Measurements from ENCODE around the gene CFAP74. TPM values are rescaled to one million over a fixed set of nuclear protein-coding genes. Genes with fewer than 3 reads are reported as not detected.

Gene CFAP74
- total RNA-seq, 6 experiments from 2014 or later, result 0.16 to 3.5 (median 0.32) TPM; not detected in 1

DNA sequence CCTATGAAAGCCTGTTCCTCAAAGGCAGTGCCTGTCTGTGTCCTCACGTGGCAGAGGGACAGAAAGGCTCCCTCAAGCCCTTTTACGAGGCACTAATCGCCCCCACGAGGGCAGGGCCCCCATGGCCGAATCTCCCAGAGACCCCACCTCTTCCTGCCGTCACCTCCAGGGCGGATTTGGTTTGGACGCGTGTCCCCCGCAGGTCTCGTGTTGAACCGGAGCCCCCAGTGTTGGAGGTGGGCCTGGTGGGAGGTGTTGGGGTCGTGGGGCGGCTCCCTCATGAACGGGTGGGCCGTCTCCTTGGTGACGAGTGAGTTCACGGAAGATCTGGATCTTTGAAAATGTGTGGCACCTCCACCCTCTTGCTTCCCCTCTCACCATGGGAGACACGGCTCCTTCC, 27.6 kb downstream of the CFAP74 start:
- Histone ChIP-seq H3K4me3 (no peak overlapping the region), H3K27me3 (no peaks in the 10 kb centered on the region), H3K4me1 (no peaks in the 10 kb centered on the region), H3K27ac (no peak overlapping the region), H3K36me3 (no peaks in the 10 kb centered on the region), H3K9me3 (no peaks in the 10 kb centered on the region)
- 77% methylated on average over 5 of the region's 19 CpGs for WGBS (ENCODE audit: insufficient coverage, low coverage, low lambda C conversion rate, missing lambda C conversion rate)
- TF ChIP-seq, protein P1, sequence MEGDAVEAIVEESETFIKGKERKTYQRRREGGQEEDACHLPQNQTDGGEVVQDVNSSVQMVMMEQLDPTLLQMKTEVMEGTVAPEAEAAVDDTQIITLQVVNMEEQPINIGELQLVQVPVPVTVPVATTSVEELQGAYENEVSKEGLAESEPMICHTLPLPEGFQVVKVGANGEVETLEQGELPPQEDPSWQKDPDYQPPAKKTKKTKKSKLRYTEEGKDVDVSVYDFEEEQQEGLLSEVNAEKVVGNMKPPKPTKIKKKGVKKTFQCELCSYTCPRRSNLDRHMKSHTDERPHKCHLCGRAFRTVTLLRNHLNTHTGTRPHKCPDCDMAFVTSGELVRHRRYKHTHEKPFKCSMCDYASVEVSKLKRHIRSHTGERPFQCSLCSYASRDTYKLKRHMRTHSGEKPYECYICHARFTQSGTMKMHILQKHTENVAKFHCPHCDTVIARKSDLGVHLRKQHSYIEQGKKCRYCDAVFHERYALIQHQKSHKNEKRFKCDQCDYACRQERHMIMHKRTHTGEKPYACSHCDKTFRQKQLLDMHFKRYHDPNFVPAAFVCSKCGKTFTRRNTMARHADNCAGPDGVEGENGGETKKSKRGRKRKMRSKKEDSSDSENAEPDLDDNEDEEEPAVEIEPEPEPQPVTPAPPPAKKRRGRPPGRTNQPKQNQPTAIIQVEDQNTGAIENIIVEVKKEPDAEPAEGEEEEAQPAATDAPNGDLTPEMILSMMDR (IDR thresholded peaks at IDR 0.05), result no peak
- TF ChIP-seq POLR2A (IDR thresholded peaks at IDR 0.05), result no peak
- no peak for ATAC-seq
- intact Hi-C loops (cut with DNase I), result no loop called here
- DNase-seq, result no peak

DNA sequence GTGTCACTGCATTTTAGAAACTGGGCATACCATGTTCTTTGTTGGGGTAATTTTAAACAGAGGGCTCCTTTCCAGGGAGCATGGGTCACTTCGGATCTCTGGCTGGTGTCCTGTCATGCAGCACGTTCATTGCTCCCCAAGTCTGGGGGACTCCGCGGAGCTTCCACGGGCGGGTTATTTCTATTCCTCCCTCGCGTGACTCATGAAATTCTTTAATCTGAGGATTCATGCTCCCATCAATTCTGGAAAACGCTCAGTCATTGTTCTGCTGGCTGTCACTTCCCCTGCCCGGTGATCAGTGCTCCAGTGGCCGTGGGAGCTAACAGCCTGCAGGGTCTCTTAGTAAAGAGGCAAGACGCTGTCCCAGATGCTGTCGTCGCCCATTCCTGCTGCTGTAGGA, 28.1 kb downstream of the CFAP74 start:
- Histone ChIP-seq H3K27me3 (no peaks in the 10 kb centered on the region), H3K4me3 (no peak overlapping the region), H3K4me1 (no peaks in the 10 kb centered on the region), H3K27ac (no peak overlapping the region), H3K9me3 (no peaks in the 10 kb centered on the region), H3K36me3 (no peaks in the 10 kb centered on the region)
- TF ChIP-seq, protein P1 (IDR thresholded peaks at IDR 0.05), result no peak
- TF ChIP-seq POLR2A (IDR thresholded peaks at IDR 0.05), result no peak
- ATAC-seq, result no peak
- 44% methylated on average over 2 of the region's 14 CpGs for WGBS (ENCODE audit: insufficient coverage, low coverage, low lambda C conversion rate, missing lambda C conversion rate)
- intact Hi-C loops (cut with DNase I), result no loop called here
- DNase-seq, result no peak

DNA sequence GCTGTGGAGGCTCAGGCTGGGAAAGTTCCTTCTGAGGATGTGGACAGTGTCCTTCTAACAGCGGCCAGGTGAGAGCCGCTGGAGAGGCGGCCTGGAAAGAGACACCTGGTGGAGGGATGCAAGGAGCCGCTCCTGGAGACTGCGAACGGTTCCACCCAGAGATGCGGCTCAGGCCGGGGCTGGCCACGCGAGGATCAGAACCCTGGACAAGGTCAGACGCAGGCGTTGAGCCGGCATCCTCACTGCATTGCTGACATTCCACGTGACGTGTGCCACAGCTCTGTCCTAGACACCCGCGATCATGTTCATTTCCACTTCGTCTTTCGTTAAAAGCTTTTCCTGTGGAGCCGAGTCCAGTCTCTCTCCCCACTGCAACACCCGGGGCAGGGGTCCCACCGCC, 28.8 kb downstream of the CFAP74 start:
- H3K36me3 ChIP-seq, result no peaks in the 10 kb centered on the region
- ATAC-seq, result no peak
- WGBS (ENCODE audit: insufficient coverage, low coverage, low lambda C conversion rate, missing lambda C conversion rate), result 80% methylated on average over 12 of the region's 22 CpGs

DNA sequence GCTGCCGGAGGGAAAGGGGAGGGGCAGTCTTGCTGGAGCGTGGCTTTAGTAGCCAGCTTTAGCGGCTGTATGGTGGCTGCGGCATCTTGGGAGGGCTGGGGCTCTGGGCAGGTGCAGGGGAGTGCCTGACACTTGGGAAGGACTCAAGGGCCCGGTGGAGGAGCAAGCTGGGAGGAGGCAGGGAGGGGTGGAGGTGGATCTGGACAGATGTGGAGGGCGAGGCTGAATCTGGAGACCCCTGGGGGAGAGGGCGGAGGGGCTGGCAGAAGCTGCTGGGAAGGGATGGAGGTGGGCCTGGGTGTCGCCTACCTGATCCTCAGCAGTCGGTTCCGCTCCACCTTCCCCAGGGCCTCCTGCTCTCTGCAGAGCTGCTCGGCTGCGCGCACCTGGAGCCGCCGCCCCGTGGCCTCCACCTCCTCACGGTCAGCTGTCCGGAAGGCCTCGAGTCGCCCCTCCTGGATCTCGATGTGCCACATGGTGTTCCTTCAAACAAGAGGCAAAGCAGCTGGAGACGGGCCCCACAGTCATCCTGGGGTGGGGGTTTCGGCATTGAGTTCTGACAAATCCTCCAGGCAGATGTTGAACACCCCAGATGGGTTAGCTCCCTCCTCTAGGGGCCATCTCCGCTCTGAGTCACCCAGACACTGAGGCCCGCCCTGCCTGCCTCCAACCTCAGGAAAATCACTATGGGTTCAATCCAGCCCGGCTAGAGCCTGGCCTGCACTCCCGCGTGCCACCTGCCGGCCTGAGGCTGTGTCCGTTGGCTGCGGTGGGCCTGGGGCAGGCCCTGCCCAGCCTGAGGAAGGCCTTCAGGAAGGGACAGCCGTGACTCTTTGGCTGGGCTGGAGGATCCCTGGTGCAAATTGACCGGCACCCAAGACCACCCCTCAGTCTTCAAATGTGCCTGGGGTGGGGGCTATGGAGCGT, 29.6 kb downstream of the CFAP74 start:
- H3K36me3 ChIP-seq, result no peaks in the 10 kb centered on the region
- no peak overlapping the region for H3K27ac ChIP-seq
- WGBS (ENCODE audit: insufficient coverage, low coverage, low lambda C conversion rate, missing lambda C conversion rate), result 50% methylated on average over 4 of the region's 34 CpGs
- H3K9me3 ChIP-seq, result no peaks in the 10 kb centered on the region
- intact Hi-C loops (cut with DNase I), result no loop called here
- H3K4me3 ChIP-seq, result no peak overlapping the region
- no peak for TF ChIP-seq POLR2A (IDR thresholded peaks at IDR 0.05)
- TF ChIP-seq, protein P1 (IDR thresholded peaks at IDR 0.05), result no peak
- H3K27me3 ChIP-seq, result no peaks in the 10 kb centered on the region
- ATAC-seq (no peak), DNase-seq (no peak)
- no peaks in the 10 kb centered on the region for H3K4me1 ChIP-seq

More for the DNA sequence above, 28.8 kb downstream of the CFAP74 start:
- no peak for DNase-seq
- TF ChIP-seq, protein P1 (IDR thresholded peaks at IDR 0.05), result no peak
- TF ChIP-seq POLR2A (IDR thresholded peaks at IDR 0.05), result no peak
- H3K27ac ChIP-seq, result no peak overlapping the region
- no peaks in the 10 kb centered on the region for H3K4me1 ChIP-seq
- no peaks in the 10 kb centered on the region for H3K27me3 ChIP-seq
- intact Hi-C loops (cut with DNase I), result no loop called here
- H3K4me3 ChIP-seq, result no peak overlapping the region
- H3K9me3 ChIP-seq, result no peaks in the 10 kb centered on the region
